GM19467 (cell line): ENCODE results near the gene MAPK10.
A peak's percentile ranks its signal among the peaks of the same experiment; 100 is the strongest.

Source experiments
- ATAC-seq: cut with Tn5 transposase; IDR thresholded peaks from one replicate; pipeline ENCODE4 v1.9.1; 2021; ENCODE audit warnings: mild to moderate bottlenecking, moderate library complexity; ENCODE audit not compliant: unreplicated experiment

MAPK10 gene

DNA sequence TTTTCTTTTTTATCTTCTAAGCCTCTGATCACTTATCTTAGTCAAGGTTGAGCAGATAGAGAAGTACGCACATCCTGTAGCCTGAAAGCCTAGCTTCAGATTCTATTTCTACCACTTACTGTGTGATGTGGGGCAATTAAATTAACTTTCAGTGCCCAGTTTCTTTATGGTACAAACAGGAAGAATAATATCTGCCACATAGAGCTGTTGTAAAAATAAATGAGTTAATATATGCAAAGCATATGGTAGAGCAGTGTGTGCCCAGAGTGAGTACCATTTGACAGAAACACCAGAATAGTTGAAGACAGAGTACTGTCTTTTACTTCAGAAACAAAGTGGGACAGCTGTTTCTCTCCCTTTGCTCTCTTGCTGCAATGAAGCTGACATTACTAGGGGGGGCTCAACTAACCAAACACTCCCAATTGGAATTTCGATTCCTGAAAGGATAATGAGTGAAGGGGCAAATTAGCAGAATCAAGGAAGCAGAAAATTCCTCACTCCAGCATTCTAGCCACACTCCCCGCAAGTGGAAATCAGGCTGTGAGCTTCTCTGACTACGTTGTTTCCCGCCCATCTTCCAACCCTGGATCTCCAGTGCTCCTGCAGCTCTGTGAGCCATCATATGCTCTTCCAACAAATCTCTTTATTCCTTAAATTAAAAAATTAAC lies 80.4 kb downstream of the MAPK10 start:
- ATAC-seq = no peak

DNA sequence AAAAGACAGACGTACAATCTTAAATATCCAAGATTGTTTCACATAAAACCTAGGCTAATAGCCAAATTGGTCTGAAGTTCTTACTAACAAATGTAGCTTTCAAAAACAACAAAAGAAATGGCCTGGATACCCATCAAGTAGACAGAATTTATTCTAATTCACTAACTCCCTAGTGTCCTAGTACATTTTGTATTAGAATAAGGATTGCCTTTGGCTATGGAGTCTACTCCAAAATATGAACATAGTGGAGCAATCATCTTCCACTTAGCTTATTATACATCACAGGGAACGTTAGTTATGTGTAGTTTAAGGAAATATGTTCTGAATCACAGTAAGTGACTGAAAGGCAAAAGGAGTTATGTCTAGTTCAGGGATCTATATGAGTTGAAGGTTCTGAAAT lies 81.7 kb downstream of the MAPK10 start:
- no peak for ATAC-seq

DNA sequence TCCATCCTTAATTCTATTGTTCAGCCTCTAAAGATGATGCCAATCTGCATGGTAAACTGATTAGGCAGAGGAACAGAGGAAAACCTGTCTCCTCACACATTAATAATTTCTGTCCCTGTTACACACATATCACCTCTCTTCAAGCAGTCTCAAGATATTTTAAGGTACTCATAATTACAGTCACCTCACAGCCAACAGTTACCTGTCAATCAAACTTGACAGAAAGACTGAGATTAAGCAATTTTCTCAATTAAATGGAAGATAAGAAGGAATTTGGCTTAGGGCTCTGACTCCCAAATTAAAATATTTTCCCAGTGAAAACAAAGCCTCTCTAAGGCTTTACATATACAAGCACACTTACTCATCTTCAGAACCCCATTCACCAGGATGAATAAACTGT lies 85.2 kb downstream of the MAPK10 start:
- ATAC-seq = no peak

DNA sequence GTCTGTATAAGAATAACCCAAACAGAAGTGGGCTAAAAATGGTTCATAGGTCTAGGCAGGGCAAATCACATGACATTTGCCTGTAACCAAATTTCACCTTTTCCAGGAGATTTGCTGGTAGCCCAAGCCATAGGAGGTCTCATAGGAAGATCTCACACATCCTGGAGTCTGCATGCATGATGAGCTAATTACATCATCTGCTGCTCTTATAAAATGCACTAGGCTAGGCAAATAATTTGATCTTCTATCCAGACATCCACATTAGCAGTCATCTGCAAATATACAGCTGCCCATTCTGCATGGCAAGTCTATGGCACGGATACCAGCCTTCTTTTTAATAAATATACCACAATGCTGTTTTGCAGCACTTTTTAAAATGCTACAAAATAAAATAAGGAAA lies 87.2 kb downstream of the MAPK10 start:
- ATAC-seq = no peak

DNA sequence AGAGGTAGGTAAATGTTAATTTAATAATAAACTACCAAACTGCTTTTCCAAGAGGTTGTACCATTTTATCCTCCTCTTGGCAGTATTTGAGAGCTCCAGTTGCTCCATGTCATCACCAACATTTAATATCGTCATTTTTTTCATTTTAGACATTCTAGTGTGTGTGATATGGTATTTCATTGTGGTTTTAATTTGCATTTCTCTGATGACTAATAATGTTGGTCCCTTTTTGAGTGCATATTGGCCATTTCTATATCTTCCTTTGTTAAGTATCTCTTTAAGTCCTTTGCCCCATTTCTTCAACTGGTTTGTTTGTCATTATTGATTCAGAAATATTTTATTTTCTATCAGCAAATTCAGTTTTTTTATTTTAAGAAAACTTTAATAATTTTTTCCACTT lies 88.8 kb downstream of the MAPK10 start:
- no peak for ATAC-seq

DNA sequence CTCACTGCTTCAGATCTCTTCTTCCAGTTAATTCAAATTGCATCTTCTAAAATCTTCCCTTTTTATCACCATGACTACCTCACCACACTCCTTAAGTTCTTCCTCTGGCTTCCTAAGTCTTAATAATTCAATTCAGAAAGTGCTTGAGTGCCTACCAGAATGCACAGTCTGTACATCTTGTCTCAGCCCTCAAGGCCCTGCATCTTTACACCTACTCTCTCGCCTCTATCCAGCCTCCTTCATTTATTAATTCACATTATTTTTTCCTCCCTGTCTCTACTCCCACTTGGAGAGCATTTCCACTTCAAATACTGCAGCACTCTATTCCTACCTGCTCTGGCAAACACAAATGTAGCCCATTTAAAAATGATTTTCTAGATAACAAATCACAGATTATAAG lies 90.5 kb downstream of the MAPK10 start:
- no peak for ATAC-seq

DNA sequence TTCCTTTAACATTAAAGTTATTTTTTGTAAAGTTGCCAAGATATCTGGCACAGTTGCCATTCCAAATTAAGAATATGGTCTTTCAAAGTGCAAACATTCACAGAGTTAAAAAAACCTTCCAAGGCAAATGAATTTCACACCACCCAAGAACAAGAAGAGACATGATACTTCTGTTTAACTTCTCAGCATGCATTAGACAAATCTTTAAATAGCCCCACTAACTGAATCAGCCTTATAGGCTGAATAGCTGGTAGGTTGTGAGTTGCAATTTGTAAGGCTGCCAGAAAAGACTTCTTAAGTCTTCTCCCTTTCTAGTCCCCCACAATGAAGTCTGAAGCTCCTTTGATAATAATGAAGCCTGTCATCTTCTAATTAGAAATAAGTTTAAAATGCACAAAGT lies 95.6 kb downstream of the MAPK10 start:
- no peak for ATAC-seq

DNA sequence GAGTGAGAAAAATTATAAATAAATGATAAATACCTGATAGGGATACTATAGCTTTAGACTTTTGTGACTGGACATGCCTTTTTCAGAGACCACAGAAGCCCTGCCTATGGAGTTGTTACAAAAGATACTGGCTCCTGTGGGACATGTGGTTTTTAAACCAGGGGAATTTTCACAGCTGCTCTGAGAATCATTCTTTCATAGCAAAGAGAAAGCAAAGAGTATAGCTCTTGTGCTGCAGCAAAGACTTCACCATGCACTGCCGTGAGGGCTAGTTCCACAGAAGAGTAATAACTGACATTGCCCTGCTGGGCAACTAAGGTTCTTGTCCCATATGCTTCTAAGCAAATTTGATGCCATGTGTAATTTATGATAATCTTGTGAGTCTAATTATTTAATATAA lies 98.2 kb downstream of the MAPK10 start:
- no peak for ATAC-seq

DNA sequence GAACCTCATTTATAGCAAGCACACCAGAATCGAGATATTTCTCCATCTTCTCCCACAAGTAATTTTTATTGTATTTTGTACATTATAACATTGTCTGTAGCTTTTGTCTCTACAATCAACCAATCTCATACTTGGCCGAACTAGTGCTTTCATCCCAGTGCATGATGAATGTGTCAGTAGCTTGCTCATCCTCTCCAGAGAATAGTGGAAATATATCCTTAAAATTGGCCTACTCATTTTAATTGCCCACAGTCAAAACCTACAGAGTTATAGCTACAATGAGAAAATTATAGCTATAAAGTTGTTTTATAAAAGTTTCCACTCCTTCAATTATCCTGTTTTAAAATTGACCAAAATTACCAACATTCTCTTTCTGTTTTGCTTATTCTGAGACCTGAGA lies 103.8 kb downstream of the MAPK10 start:
- no peak for ATAC-seq

DNA sequence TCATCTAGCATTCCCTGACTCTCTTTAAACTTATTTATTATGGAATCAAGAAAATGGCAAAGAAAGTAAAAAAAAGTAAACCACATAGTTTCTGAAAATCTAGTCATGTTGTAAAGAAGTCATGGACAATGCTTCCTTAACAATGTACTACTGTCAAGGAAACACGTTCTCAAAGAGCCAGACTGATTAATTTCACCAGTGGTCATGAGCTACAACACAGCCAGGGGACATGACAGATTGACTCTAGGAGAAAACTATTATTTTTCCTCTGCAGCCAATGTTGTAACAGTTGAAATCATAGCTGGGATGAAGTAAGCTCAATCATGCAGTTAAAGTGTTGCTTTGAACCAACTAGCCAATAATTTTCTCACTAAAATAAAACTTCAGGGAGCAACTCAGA lies 109.2 kb downstream of the MAPK10 start:
- ATAC-seq = no peak

DNA sequence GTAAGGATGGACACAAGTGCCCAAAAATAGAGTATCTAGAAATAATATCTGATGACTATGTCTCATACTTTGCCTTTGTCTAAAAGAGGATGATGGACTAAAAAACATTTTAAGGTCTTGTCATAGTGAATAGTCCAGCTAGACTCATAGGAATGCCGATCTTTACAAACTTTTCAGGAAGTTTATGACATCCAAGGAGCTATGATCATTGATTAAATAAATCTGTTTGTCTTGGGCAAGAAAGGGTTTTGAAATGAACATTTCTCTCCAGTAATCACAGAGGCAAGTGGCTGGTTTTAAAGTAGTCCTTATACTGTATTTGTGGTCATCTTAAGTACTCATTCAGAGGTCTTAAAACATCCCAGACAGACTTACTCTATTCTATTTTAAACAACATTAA lies 109.8 kb downstream of the MAPK10 start:
- no peak for ATAC-seq

DNA sequence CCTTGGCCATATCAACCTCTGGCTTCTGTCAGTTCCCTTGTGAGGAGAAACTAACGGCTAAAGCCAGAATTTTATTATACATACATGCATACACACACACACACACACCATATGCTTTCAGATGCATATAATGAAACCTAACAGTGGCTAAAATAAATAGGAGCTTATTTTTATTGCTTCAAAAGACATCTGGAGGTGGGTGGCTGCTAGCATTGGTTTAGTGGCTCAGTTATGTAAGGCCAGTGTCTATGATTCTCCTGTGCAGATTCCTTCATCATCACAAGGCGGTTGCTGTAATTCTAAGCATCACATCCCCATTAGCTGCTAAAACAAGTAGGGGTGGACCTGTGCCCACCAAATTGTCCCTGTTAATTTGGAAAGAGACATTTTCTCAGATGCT lies 110.8 kb downstream of the MAPK10 start:
- no peak for ATAC-seq

DNA sequence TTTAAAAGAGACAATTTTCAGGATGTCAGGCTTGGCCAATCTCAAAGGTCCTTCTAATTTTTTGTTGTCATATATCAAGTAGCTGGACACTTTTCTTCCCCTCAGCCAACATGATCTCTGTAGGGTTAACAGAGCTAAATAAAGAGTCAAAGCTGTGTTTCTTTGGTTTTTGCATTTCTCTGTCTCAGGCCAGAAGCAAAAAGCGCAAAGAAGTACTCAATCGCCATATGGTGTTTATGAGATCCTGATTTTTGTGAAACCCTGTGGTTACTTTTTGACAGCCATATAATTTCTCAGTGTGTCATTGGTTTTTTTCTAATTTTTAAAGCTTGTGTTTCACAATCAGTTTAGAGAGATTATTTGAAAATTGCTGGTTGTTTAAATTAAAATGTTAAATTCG lies 111.9 kb downstream of the MAPK10 start:
- no peak for ATAC-seq

DNA sequence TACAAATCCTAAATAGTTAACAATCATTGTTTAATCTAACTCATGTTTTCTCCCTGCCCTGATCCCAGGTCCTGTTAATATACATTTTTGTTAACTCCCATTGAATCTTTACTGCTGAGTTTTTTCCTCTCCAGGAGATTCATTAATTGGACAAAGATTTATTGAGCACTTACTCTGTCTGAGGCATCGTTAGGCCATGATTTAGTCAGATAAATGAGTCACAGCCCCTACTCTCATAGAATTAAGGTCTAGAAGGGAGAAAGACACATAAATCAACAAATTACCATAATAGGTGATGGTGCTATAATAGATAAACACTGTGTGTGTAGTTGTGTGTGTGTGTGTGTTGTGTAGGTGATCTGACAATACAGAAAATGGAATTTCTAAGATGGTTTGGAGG lies 112.5 kb downstream of the MAPK10 start:
- ATAC-seq = no peak

DNA sequence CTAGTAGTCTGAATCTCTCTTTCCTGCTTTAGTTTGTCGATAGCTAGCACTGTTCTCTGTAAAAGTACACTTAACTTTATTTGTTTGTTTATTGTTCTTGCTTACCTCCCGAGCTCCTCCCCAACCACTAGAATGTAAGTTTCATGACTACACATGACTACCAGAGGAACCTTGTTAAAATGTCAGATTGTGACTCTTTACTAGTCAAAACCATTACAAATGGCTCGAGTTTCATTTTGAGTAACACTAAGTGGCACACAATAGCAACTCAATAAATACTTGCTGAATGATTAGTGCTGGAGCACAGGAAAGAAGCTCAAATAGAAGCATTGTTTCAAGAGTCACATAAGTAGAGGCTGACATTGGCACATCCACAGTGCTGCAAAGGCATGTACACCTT lies 116.1 kb downstream of the MAPK10 start:
- ATAC-seq = no peak

DNA sequence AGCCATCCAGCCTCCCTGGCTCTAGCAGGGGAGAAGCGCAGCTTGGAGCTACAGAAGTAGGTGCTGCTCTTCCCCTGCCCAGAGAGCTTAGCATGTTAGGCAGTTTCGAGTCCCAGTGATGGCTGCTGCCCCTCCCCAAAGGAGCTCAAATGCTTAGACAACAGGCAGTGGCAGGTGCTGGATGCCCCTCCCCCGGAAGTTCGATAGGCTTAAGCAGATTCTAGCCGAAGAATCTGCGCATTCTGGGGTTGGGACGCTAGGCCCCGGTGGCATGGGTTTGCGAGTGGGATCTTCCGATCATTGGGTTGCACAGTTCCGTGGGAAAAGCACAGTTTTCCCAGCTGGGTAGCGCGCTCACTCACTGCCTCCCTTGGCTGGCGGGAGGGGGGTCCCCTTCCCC lies 117.2 kb downstream of the MAPK10 start:
- no peak for ATAC-seq

DNA sequence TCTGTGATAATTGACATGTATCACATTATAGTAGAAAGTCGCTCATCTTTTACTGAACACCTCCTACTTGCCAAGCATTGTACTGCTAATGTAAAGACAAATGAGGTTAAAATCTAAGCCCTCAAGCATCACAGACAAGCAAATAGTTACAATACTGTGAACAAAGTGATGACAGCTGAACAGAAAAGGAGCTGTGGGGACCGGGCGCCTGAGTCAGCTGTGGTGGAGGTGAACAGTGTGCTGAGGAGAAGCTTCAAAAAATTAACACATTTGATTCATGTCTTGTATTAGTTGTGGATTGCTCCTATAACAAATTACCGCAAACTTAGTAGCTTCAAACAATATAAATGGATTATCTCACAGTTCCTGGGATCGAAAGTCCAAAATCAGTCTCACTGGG lies 124.3 kb downstream of the MAPK10 start:
- no peak for ATAC-seq

DNA sequence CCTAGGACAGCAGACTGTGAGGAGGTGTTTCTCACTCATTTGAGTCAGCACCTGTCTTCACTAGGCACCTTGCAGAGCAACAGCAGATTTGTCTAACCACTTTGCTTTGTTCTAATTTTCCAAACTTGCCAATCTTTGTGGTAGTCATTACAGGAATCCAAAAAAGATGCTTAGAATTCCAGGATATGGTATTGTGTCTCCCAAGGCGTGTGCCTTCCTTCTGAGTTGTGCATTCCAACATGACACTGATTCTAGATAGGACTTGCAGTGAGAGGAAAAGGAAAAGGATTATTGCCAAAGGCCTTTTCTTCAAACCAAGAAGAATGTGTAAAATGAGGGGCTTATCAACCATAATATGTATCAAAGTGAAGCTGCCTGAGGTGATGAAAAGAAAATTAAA lies 126.2 kb downstream of the MAPK10 start:
- no peak for ATAC-seq

DNA sequence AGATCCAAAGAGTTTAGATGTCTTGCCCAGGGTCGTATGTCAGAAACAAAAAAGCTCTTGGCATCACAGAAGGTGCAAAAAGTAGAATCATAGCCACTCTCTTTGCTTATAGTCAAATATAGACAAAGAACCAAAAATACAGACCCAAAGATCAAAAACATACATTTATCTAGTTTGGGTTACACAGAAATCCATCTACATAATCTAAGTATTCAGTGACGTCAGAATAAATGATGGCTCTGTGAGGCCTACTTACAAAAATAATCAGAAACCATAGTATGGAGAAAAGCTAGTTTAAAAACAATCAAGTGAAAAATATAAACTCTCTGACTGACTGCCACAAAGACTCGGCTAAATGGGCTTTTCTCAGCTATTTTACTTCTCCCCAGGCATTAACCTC lies 126.8 kb downstream of the MAPK10 start:
- no peak for ATAC-seq

DNA sequence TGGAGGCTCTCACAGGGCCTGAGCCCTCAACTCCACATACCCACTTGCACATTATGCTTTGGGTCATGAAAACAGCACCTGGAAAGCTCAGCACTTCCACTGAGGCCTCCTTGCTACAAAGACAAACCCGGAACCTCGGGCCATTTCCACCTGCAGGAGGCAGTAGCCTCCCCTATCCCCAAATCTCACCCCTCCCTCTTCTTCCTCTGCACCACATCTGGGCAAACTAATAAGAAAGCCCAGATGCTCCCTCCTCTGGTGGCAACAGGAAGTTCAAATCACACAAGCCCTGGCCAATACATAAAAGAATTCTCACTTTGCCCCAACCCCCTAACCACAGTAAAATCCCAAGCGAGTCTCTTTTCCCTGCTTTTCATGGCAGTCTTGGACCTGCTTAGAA lies 136.4 kb downstream of the MAPK10 start:
- ATAC-seq = peak; percentile 76

DNA sequence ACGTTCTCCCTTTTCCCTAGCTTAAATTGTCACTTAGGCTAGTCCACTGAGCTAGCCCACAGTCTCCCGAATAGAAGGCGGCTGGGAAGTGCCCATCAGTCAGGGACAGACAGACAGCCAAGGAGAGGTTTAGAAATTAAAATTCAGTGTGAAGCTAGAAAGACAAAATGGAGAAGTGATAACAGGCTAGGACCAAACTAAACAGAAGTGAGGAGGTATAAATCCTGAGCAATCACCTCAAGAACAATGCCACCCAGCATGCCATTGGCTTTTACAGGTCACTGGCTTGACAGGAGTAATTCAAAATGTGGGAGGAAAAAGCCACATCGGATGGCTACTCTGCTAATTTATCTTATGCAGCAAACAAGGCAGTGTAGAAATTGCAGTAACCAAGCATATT lies 138.9 kb downstream of the MAPK10 start:
- no peak for ATAC-seq

DNA sequence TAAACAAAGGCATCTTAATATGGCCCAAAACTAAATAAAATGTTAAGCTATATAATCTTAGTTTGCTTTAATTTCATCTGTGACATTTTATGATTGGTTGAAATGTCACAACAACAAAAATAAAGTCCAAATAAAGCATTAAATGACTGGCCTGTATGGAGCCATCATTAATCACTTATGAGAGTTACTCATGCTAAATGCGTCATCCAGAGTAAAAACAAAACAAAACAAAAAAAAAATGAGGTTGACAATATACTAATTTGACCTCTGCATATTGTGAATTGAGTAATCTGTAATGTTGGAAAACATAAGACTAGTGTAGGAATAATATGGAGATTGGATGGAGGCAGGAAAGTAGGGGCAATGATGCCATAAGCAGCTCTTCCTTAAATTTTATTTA lies 139.7 kb downstream of the MAPK10 start:
- no peak for ATAC-seq

DNA sequence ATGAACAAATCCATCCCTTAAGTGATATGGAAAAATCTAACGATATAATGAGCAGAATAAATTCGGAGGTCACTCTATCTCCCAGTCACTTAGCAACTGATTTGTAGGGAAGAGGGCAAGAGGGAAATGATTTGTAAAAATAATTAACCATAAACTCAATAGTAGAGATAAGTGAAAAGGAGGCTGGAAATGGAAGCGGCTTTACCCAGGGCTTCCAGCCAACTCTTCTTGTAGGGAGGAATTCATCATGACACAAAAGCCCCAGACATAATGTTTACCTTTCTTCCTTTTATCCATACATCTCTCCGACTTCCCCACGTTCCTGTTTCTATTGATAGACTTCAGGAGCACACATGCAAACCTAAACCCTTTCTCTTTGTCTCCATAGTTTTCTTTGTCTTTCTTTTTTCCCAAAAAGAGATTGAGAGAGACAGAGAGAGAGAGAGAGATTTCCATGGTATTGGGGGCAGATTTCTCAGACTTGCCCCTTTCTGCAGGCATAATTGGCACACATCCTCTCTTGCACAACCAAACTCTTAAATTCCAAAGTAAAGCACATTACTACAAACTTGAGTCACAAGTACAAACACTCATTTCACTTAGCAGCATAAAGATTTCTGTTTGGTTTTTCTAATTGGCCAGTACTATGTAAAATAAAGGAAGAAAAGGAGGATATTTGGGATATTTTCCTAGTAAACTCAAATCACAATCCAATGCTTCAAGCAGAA lies 140.9 kb downstream of the MAPK10 start:
- ATAC-seq = no peak
